Spleen (tissue), 11 donors: ENCODE data around the gene PHC2. TPM values are rescaled to one million over a fixed set of nuclear protein-coding genes. Genes with fewer than 3 reads are reported as not detected.

ENCODE experiments used
- DNase-seq: peaks from one replicate; pipeline ENCODE4 v3.0.0-alpha.2; 2020
- H3K27ac ChIP-seq, 8 donors: fragments of 200-600 bp; sonication (generic) in 7 of 8; 1 replicate in 4 of 8; 2 replicates in 4 of 8; pipeline versions ENCODE4 v1.5.0 to v1.8.0; 2016 to 2021; ENCODE audit warnings: inconsistent platforms in 4 of 8, mild to moderate bottlenecking in 4 of 8, moderate library complexity in 1 of 8
- H3K27me3 ChIP-seq, 7 donors: fragments of 200-600 bp; sonication (generic) in 6 of 7; replicated peaks in 1 of 7; 1 replicate in 4 of 7; 2 replicates in 3 of 7; pipeline versions ENCODE4 v1.5.0 to v1.8.0; 2016 to 2021; ENCODE audit warnings: inconsistent platforms in 3 of 7, mild to moderate bottlenecking in 1 of 7
- H3K36me3 ChIP-seq, 6 donors: fragments of 200-600 bp; sonication (generic) in 5 of 6; 1 replicate in 4 of 6; 2 replicates in 2 of 6; pipeline versions ENCODE4 v1.5.0 to v1.8.0; 2016 to 2021; ENCODE audit warnings: inconsistent platforms in 2 of 6
- H3K4me1 ChIP-seq, 6 donors: fragments of 200-600 bp; sonication (generic) in 5 of 6; 1 replicate in 3 of 6; 2 replicates in 3 of 6; pipeline versions ENCODE4 v1.5.0 to v1.8.0; 2016 to 2021; ENCODE audit warnings: inconsistent platforms in 3 of 6
- H3K4me3 ChIP-seq, 8 donors: fragments of 200-600 bp; sonication (generic) in 7 of 8; 1 replicate in 4 of 8; 2 replicates in 4 of 8; pipeline versions ENCODE4 v1.5.0 to v1.8.0; 2016 to 2021; ENCODE audit warnings: inconsistent platforms in 4 of 8, mild to moderate bottlenecking in 4 of 8, moderate library complexity in 2 of 8
- H3K9me3 ChIP-seq, 8 donors: fragments of 200-600 bp; sonication (generic) in 7 of 8; 1 replicate in 4 of 8; 2 replicates in 4 of 8; pipeline versions ENCODE4 v1.5.0 to v1.8.0; 2016 to 2021; ENCODE audit warnings: inconsistent platforms in 4 of 8
- POLR2A ChIP-seq, 3 donors: fragments of 450-650 bp; IDR thresholded peaks; one replicate each; pipeline ENCODE4 v1.5.1; 2017; ENCODE audit warnings: antibody characterized with exemption in 3 of 3, mild to moderate bottlenecking in 1 of 3
- POLR2AphosphoS5 ChIP-seq, 3 donors: sonication (generic); formaldehyde crosslinking; IDR thresholded peaks; one replicate each; pipeline ENCODE4 v1.5.1; 2017; ENCODE audit warnings: antibody characterized with exemption in 3 of 3
- WGBS, 5 donors: extraction: QIAGEN DNeasy Blood & Tissue Kit in 3 of 5; methylation state at CpG; one replicate each; pipeline versions ENCODE4 v1.1.5 to v1.1.7; 2013 to 2018; 5-methylcytosine and 5-hydroxymethylcytosine counted together
- intact Hi-C: fragments of 100-400 bp; cut with DNase I; formaldehyde crosslinking; loops from one replicate; pipeline ENCODE4 v1.15.0; 2023; ENCODE audit warnings: low total_unique reads
- polyA plus RNA-seq, 3 donors: library from polyadenylated mRNA; stranded (reverse); fragments of 200-250 nt; gene quantifications; one replicate each; pipeline ENCODE4 v1.2.1, GENCODE V29; 2013
- total RNA-seq, 7 donors: library from RNA; depleted of rRNA in 3 of 7; stranded (reverse); fragments of >200 nt in 3 of 7; fragmentation: NEBNext Ultra II Directional in 4 of 7; extraction: Animal tissue kit (Norgen Biotek cat#: 25700) in 4 of 7; gene quantifications; one replicate each; pipeline versions ENCODE4 v1.1.0 to v1.2.1, GENCODE V29; 2016 to 2021
- TF ChIP-seq, protein P1 (sequence below), 11 experiments: fragments of 200-600 bp in 7 of 11; fragments of 450-650 bp in 4 of 11; sonication (generic) in 4 of 11; IDR thresholded peaks in 8 of 11; conservative IDR thresholded peaks in 3 of 11; 1 replicate in 7 of 11; 2 replicates in 4 of 11; pipeline versions ENCODE4 v1.4.0 to v1.8.0; 2016 to 2021; ENCODE audit warnings: antibody characterized with exemption in 11 of 11, inconsistent platforms in 4 of 11, mild to moderate bottlenecking in 1 of 11
- donor health status: healthy with polysubstance abuse.
- donor health status: DM: no; HTN: no; CAD: no; lungs with moderate emphysema.
- donor health status: DM: no; HTN: no; CAD: no.
- donor health status: Bipolar disorder and iron deficiency.
- donor health status: healthy.
- donor health status: DM: no; HTN: no; CAD: no.
- donor health status: DM: yes; HTN: yes; CAD: no.

The PHC2 gene
- total and polyA plus RNA-seq, 10 donors, result 51.1 to 272 (median 136) TPM

DNA sequence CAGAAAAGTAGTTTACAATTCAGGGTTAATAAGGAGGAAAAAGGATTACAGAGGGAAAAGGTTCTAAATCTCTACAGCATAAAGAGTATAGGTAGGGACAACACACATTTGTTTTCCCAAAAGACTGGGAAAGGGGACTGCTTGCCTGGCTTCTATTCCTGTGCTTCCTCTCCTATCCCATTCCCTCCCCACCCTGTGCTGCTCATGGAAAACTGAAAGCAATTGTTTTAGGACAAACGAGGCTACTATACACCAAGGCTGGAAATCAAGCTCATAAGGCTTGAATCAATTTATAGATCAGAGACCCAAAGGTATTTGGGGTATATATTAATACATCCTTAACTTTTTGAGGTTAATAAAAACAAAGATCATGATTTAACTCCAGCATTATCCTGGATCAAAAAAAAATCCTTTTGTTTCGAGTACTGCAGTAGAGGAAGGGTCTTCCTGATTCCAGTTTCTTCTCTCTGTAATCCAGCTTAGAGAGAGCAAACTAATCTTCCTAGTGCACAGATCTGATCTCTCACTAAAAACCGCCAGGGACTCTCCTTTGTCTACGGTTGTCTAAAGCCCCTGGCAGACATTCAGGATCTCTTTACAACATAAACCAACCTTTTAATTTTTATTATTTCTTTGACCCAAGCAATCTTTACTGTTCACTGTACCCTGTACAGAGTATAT lies 72.6 kb downstream of the PHC2 start:
- no peaks in the 10 kb centered on the region for H3K9me3 ChIP-seq
- no peak for DNase-seq
- intact Hi-C loops, result no loop called here
- H3K4me1 ChIP-seq, result peaks cover 0 to 23% (median 10%) of the 10 kb centered on the region in 6 donors
- H3K27me3 ChIP-seq, result no peaks in the 10 kb centered on the region
- TF ChIP-seq POLR2A (IDR thresholded peaks at IDR 0.05) (no peak), POLR2AphosphoS5 (IDR thresholded peaks at IDR 0.05) (no peak)
- TF ChIP-seq, protein P1, sequence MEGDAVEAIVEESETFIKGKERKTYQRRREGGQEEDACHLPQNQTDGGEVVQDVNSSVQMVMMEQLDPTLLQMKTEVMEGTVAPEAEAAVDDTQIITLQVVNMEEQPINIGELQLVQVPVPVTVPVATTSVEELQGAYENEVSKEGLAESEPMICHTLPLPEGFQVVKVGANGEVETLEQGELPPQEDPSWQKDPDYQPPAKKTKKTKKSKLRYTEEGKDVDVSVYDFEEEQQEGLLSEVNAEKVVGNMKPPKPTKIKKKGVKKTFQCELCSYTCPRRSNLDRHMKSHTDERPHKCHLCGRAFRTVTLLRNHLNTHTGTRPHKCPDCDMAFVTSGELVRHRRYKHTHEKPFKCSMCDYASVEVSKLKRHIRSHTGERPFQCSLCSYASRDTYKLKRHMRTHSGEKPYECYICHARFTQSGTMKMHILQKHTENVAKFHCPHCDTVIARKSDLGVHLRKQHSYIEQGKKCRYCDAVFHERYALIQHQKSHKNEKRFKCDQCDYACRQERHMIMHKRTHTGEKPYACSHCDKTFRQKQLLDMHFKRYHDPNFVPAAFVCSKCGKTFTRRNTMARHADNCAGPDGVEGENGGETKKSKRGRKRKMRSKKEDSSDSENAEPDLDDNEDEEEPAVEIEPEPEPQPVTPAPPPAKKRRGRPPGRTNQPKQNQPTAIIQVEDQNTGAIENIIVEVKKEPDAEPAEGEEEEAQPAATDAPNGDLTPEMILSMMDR (IDR thresholded peaks at IDR 0.05 in 8 of 11, conservative IDR thresholded peaks at IDR 0.05 in 3 of 11), result no peak
- no peak overlapping the region for H3K27ac ChIP-seq
- peaks cover 0 to 27% (median 6%) of the 10 kb centered on the region in 6 donors for H3K36me3 ChIP-seq
- no peak overlapping the region for H3K4me3 ChIP-seq
- WGBS, 5 donors, result 76 to 88% (median 84%) methylated on average over 4 of the region's 4 CpGs

DNA sequence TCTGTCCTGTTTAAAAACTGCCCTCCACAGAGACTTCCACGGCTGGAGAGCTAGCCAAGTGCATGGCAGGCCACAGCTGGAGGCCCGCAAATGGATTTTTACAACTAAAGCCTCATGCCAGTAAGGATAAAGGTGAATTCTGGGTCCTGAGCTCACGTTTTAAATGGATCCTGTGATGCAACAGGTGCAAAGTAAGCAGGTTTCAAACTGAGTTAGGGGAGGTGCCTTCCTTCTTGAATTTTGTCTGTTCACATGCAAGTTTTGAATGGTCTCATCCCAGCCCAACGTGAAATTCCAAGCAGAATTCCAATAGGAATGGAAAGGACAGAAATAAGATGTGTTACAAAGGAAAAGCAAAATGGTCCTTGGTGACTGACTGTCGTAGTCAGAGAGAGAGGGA lies 73.8 kb downstream of the PHC2 start:
- H3K4me3 ChIP-seq, result no peak overlapping the region

DNA sequence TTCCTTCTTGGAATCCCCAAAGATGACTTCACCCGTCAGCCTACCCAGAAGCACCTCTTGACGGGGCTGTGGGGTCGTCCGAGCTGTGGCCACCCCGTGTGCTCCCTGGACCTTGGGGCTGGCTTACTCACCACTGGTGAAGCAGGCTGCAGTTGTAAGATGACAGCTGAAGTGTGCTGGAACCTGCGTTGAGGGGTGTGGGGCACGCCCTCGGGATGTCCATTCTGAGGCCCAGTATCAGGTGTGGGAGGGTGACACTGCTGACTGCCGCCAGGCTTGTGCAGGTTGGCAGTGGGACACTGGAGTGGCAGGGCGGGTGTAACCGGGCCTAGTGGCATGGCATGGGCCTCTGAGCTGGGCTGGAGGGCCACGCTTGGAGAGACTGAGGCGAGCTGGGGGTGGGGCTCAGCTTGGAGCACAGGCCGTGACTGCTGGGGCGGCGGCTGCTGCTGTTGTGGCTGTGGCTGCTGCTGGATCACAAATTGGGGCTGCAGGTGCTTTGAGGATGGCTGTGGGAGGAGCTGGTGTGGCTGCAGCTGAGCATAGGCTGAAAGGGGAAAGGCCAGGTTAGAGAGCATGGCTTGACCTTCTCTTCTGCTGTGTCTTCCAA lies 76.1 kb downstream of the PHC2 start:
- TF ChIP-seq POLR2AphosphoS5 (IDR thresholded peaks at IDR 0.05), result peak in 1 of 3 donors; percentile 41
- TF ChIP-seq, protein P1 (IDR thresholded peaks at IDR 0.05 in 8 of 11, conservative IDR thresholded peaks at IDR 0.05 in 3 of 11), result no peak
- Histone ChIP-seq H3K27ac (no peak overlapping the region), H3K4me1 (peaks cover 7 to 16% (median 13%) of the 10 kb centered on the region in 6 donors), H3K27me3 (no peaks in the 10 kb centered on the region), H3K36me3 (peaks cover 0 to 33% (median 6%) of the 10 kb centered on the region in 6 donors), H3K9me3 (no peaks in the 10 kb centered on the region), H3K4me3 (no peak overlapping the region)
- 89 to 94% (median 91%) methylated on average over 13 to 16 of the region's 16 CpGs for WGBS, 5 donors
- DNase-seq, result no peak
- intact Hi-C loops, result no loop called here

More for the DNA sequence above, 73.8 kb downstream of the PHC2 start:
- no peak for DNase-seq
- H3K36me3 ChIP-seq, result peaks cover 0 to 33% (median 6%) of the 10 kb centered on the region in 6 donors
- H3K9me3 ChIP-seq, result no peaks in the 10 kb centered on the region
- TF ChIP-seq POLR2AphosphoS5 (IDR thresholded peaks at IDR 0.05) (no peak), POLR2A (IDR thresholded peaks at IDR 0.05) (no peak)
- TF ChIP-seq, protein P1 (IDR thresholded peaks at IDR 0.05 in 8 of 11, conservative IDR thresholded peaks at IDR 0.05 in 3 of 11), result no peak
- H3K4me1 ChIP-seq, result peaks cover 0 to 16% (median 7%) of the 10 kb centered on the region in 6 donors
- intact Hi-C loops, result no loop called here
- no peak overlapping the region for H3K27ac ChIP-seq
- no peaks in the 10 kb centered on the region for H3K27me3 ChIP-seq
- 91 to 98% (median 95%) methylated on average over 5 of the region's 5 CpGs for WGBS, 5 donors

DNA sequence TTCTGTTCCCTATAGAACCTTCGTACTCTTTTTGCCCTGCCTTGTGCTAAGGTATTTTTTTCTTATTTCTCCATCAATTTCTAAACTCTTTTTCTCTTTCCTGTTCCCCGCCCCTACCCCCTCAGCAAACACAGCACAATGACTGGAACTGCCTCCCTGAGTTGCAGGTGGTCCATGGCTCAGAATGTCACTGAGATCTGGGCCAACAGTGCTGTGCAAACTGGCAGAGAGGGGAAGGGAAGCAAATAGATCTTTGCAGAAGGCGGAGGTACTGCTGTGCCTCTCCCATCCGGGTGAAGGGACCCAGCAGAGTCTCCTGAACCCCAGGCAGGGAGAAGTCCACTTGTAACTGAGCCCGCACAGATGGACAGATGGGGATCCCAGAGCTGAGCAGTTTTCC lies 77.4 kb downstream of the PHC2 start:
- TF ChIP-seq, protein P1 (IDR thresholded peaks at IDR 0.05 in 8 of 11, conservative IDR thresholded peaks at IDR 0.05 in 3 of 11), result no peak
- TF ChIP-seq POLR2A (IDR thresholded peaks at IDR 0.05) (no peak), POLR2AphosphoS5 (IDR thresholded peaks at IDR 0.05) (no peak)
- Histone ChIP-seq H3K9me3 (no peaks in the 10 kb centered on the region), H3K4me3 (no peak overlapping the region), H3K4me1 (peaks cover 7 to 22% (median 15%) of the 10 kb centered on the region in 6 donors), H3K36me3 (peaks cover 0 to 33% (median 6%) of the 10 kb centered on the region in 6 donors), H3K27ac (no peak overlapping the region), H3K27me3 (no peaks in the 10 kb centered on the region)
- DNase-seq, result no peak
- intact Hi-C loops, result no loop called here
- WGBS, 5 donors, result 88 to 97% (median 94%) methylated on average over 5 of the region's 5 CpGs
